ENCODE measurements around the gene ABCD1. TPM values are rescaled to one million over a fixed set of nuclear protein-coding genes. Genes with fewer than 3 reads are reported as not detected.

Gene ABCD1
- total RNA-seq, 2 experiments from 2014 or later: 8.6 to 9.2 TPM

- no peaks in the 10 kb centered on the region for H3K9me3 ChIP-seq (ENCODE audit: control insufficient read depth in 1 of 2, insufficient read depth in 1 of 2, low read length in 2 of 2)
- H3K27ac ChIP-seq (ENCODE audit: low read depth in 1 of 2, low read length in 2 of 2): no peak overlapping the region
- ATAC-seq (ENCODE audit: poor library complexity): no peak
- H3K27ac Mint-ChIP-seq: no peak overlapping the region
- CTCF ChIA-PET: no interaction called here
- H3K4me1 Mint-ChIP-seq (ENCODE audit: low read depth): peaks cover 4% of the 10 kb centered on the region
- no peaks in the 10 kb centered on the region for H3K36me3 ChIP-seq (ENCODE audit: insufficient read depth, low read length)
- H3K27me3 Mint-ChIP-seq: no peaks in the 10 kb centered on the region
- H3K9me3 Mint-ChIP-seq: no peaks in the 10 kb centered on the region
- H3K4me3 ChIP-seq (ENCODE audit: low read length): no peak overlapping the region
- no peaks in the 10 kb centered on the region for H3K27me3 ChIP-seq (ENCODE audit: control insufficient read depth in 1 of 2, insufficient read depth in 2 of 2, low read length in 2 of 2)
- no peak overlapping the region for H3K4me3 Mint-ChIP-seq
- intact Hi-C loops (cut with DNase I, micrococcal nuclease): loop anchor here in 1 of 2 experiments (10.0 kb wide), 1 partner anchor 122 kb away; the partner anchor contains the start of gene L1CAM
- no peaks in the 10 kb centered on the region for H3K36me3 Mint-ChIP-seq (ENCODE audit: low read depth)
- H3K4me1 ChIP-seq (ENCODE audit: insufficient read depth, low read length): peaks cover 5% of the 10 kb centered on the region
- peak in 2 of 14 experiments; percentile 2 to 6 for DNase-seq
- TF ChIP-seq CTCF (IDR thresholded peaks at IDR 0.05): no peak
- POLR2A ChIA-PET: no interaction called here
Measured at GRCh38 chrX:153762626-153763173, 38.0 kb downstream of the ABCD1 start.

GRCh38 chrX:153763298-153763932, 38.8 kb downstream of the ABCD1 start:
- POLR2A ChIA-PET: no interaction called here
- ATAC-seq (ENCODE audit: poor library complexity): no peak
- intact Hi-C loops (cut with DNase I, micrococcal nuclease): loop anchor here in 1 of 2 experiments (10.0 kb wide), 1 partner anchor 121 kb away; the partner anchor contains the start of gene L1CAM

More at GRCh38 chrX:153763298-153763932, 38.8 kb downstream of the ABCD1 start:
- Mint-ChIP-seq H3K4me3 (no peak overlapping the region), H3K27me3 (no peaks in the 10 kb centered on the region), H3K36me3 (ENCODE audit: low read depth) (no peaks in the 10 kb centered on the region), H3K27ac (no peak overlapping the region), H3K9me3 (no peaks in the 10 kb centered on the region), H3K4me1 (ENCODE audit: low read depth) (peaks cover 4% of the 10 kb centered on the region)
- no peaks in the 10 kb centered on the region for H3K9me3 ChIP-seq (ENCODE audit: control insufficient read depth in 1 of 2, insufficient read depth in 1 of 2, low read length in 2 of 2)
- H3K4me3 ChIP-seq (ENCODE audit: low read length): no peak overlapping the region
- H3K4me1 ChIP-seq (ENCODE audit: insufficient read depth, low read length): peaks cover 9% of the 10 kb centered on the region
- DNase-seq: peak in 2 of 14 experiments; percentile 2 to 6
- no peak overlapping the region for H3K27ac ChIP-seq (ENCODE audit: low read depth in 1 of 2, low read length in 2 of 2)
- H3K36me3 ChIP-seq (ENCODE audit: insufficient read depth, low read length): no peaks in the 10 kb centered on the region
- TF ChIP-seq CTCF (IDR thresholded peaks at IDR 0.05): no peak
- no peaks in the 10 kb centered on the region for H3K27me3 ChIP-seq (ENCODE audit: control insufficient read depth in 1 of 2, insufficient read depth in 2 of 2, low read length in 2 of 2)
- CTCF ChIA-PET: interaction anchor here (0.6 to 1.4 kb wide), 5 partner anchors 10 to 184 kb away, joined by 3 to 4 read pairs (median 3); partner anchors contain the start of gene RENBP

Data from CD4-positive, alpha-beta T cell (primary cell).